HCT116 (cell line): Measurements from ENCODE around the gene GPX7. TPM values are rescaled to one million over a fixed set of nuclear protein-coding genes. Genes with fewer than 3 reads are reported as not detected.

Source experiments
- ATAC-seq: fragments of 200-7000 bp; cut with Tn5 transposase; 2 replicates; pipeline ENCODE4 v1.9.1; 2020; ENCODE audit warnings: mild to moderate bottlenecking, moderate library complexity
- BruUV-seq: library from RNA; stranded (reverse); fragments of 400-500 nt; replicated peaks from 2 replicates; lab custom pipeline; 2021; lab: Mats Ljungman, UMichigan
- CTCF ChIA-PET: fragments of 300-600 bp; sonication (Branson Sonifier 250); formaldehyde crosslinking; loops from one replicate; lab custom pipeline; 2021; ENCODE audit warnings: antibody characterized with exemption; lab: Charles Lee
- POLR2A ChIA-PET: fragments of 300-600, 350-600 bp; sonication (Branson Sonifier 250); formaldehyde crosslinking; loops from one replicate; lab custom pipeline; 2021; ENCODE audit warnings: antibody characterized with exemption; lab: Charles Lee
- RAD21 ChIA-PET, 2 experiments: fragments of 300-600 bp; sonication (Branson Sonifier 250); formaldehyde crosslinking; loops; one replicate each; lab custom pipeline; 2023; ENCODE audit warnings: low total read pairs in 2 of 2; ENCODE audit not compliant: uncharacterized antibody in 2 of 2, unreplicated experiment in 2 of 2, low non-redundant PET in 1 of 2; lab: Charles Lee
- DNase-seq: peaks from one replicate; pipeline ENCODE4 v3.0.0-alpha.2; 2010; ENCODE audit warnings: low read depth, low spot score
- H2AFZ ChIP-seq: fragments of 200-600 bp; shearing (Covaris generic), sonication (generic); 2 replicates; pipeline ENCODE4 v1.6.1; 2017; ENCODE audit warnings: low read depth, mixed run types, mixed read lengths, antibody characterized with exemption, low read length; ENCODE audit not compliant: poor library complexity, severe bottlenecking
- H3K27ac ChIP-seq: 2 replicates; pipeline ENCODE4 v1.5.1; 2012; ENCODE audit warnings: low read depth, low read length
- H3K27me3 ChIP-seq: fragments of 200-600 bp; sonication (generic); 2 replicates; pipeline ENCODE4 v1.6.1; 2016; ENCODE audit warnings: mixed run types, low read length, mixed read lengths; ENCODE audit not compliant: insufficient read depth
- H3K36me3 ChIP-seq, 2 experiments: fragments of 200-500 bp in 1 of 2; fragments of 200-600 bp in 1 of 2; sonication (Bioruptor generic) in 1 of 2; sonication (generic) in 1 of 2; 2 replicates each; pipeline versions ENCODE4 v1.5.1 to v1.6.1; 2014 to 2016; ENCODE audit warnings: low read length in 2 of 2, inconsistent platforms in 1 of 2, mixed read lengths in 1 of 2, mixed run types in 1 of 2; ENCODE audit not compliant: insufficient read depth in 2 of 2, control insufficient read depth in 1 of 2
- H3K4me1 ChIP-seq, 2 experiments: fragments of 200-600 bp in 1 of 2; sonication (generic) in 1 of 2; 2 replicates each; pipeline versions ENCODE4 v1.5.1 to v1.6.1; 2012 to 2017; ENCODE audit warnings: low read length in 2 of 2, inconsistent platforms in 1 of 2, mild to moderate bottlenecking in 1 of 2, mixed read lengths in 1 of 2, mixed run types in 1 of 2, moderate library complexity in 1 of 2; ENCODE audit not compliant: insufficient read depth in 2 of 2, control insufficient read depth in 1 of 2
- H3K4me2 ChIP-seq: fragments of 200-600 bp; sonication (generic); 2 replicates; pipeline ENCODE4 v1.6.1; 2017; ENCODE audit warnings: mixed run types, low read length, mixed read lengths
- H3K4me3 ChIP-seq, 2 experiments: fragments of 200-600 bp in 1 of 2; sonication (generic) in 1 of 2; replicated peaks in 1 of 2; 2 replicates each; pipeline ENCODE4 v1.5.1; 2011 to 2016; ENCODE audit warnings: low read length in 2 of 2, control low read depth in 1 of 2, low read depth in 1 of 2, mild to moderate bottlenecking in 1 of 2, mixed read lengths in 1 of 2, mixed run types in 1 of 2
- H3K79me2 ChIP-seq: fragments of 200-600 bp; sonication (generic); 2 replicates; pipeline ENCODE4 v1.6.1; 2017; ENCODE audit warnings: mild to moderate bottlenecking, mixed run types, low read length, moderate library complexity, mixed read lengths; ENCODE audit not compliant: insufficient read depth
- H3K9ac ChIP-seq: fragments of 200-600 bp; sonication (generic); 2 replicates; pipeline ENCODE4 v1.6.1; 2016; ENCODE audit warnings: low read length, mixed read lengths
- H3K9me2 ChIP-seq: fragments of 200-600 bp; sonication (generic), shearing (Covaris generic); 2 replicates; pipeline ENCODE4 v1.6.1; 2017; ENCODE audit warnings: mixed run types, mild to moderate bottlenecking, moderate library complexity; ENCODE audit not compliant: insufficient read depth
- H3K9me3 ChIP-seq, 2 experiments: fragments of 200-500 bp in 1 of 2; fragments of 200-600 bp in 1 of 2; sonication (Bioruptor generic) in 1 of 2; sonication (generic) in 1 of 2; 2 replicates each; pipeline ENCODE4 v1.6.1; 2014 to 2017; ENCODE audit warnings: low read length in 2 of 2, mixed read lengths in 2 of 2, inconsistent platforms in 1 of 2, low read depth in 1 of 2, mild to moderate bottlenecking in 1 of 2, mixed run types in 1 of 2, moderate library complexity in 1 of 2; ENCODE audit not compliant: control insufficient read depth in 1 of 2, insufficient read depth in 1 of 2
- H4K20me1 ChIP-seq: fragments of 200-600 bp; sonication (generic), shearing (Covaris generic); 2 replicates; pipeline ENCODE4 v1.6.1; 2017; ENCODE audit warnings: mixed run types, mild to moderate bottlenecking, moderate library complexity; ENCODE audit not compliant: insufficient read depth
- CBX3 ChIP-seq: IDR thresholded peaks from 2 replicates; pipeline ENCODE4 v1.6.1; 2012; ENCODE audit warnings: low read depth
- CEBPB ChIP-seq: IDR thresholded peaks from 2 replicates; pipeline ENCODE4 v1.6.1; 2012; ENCODE audit warnings: low read depth
- EGR1 ChIP-seq: IDR thresholded peaks from 2 replicates; pipeline ENCODE4 v1.6.1; 2012; ENCODE audit warnings: low read depth
- EZH2 ChIP-seq: fragments of 200-600 bp; sonication (generic); IDR thresholded peaks from 2 replicates; pipeline ENCODE4 v1.6.1; 2017; ENCODE audit warnings: antibody characterized with exemption, mixed run types
- FOSL1 ChIP-seq: IDR thresholded peaks from 2 replicates; pipeline ENCODE4 v1.6.1; 2012; ENCODE audit warnings: low read depth
- JUND ChIP-seq: IDR thresholded peaks from 2 replicates; pipeline ENCODE4 v1.6.1; 2012
- POLR2AphosphoS5 ChIP-seq: IDR thresholded peaks from 2 replicates; pipeline ENCODE4 v1.6.1; 2011; ENCODE audit warnings: mild to moderate bottlenecking, low read depth, low read length, moderate library complexity
- RAD21 ChIP-seq: IDR thresholded peaks from 2 replicates; pipeline ENCODE4 v1.6.1; 2012; ENCODE audit warnings: low read depth, mild to moderate bottlenecking
- SP1 ChIP-seq: IDR thresholded peaks from 2 replicates; pipeline ENCODE4 v1.6.1; 2012; ENCODE audit warnings: low read depth
- SRF ChIP-seq: IDR thresholded peaks from 2 replicates; pipeline ENCODE4 v1.6.1; 2012; ENCODE audit warnings: low read depth
- TCF7L2 ChIP-seq: IDR thresholded peaks from 2 replicates; pipeline ENCODE4 v1.7.0; 2011; ENCODE audit warnings: borderline replicate concordance, inconsistent platforms; ENCODE audit not compliant: insufficient read depth, insufficient read length; ENCODE audit errors: extremely low read depth
- YY1 ChIP-seq: IDR thresholded peaks from 2 replicates; pipeline ENCODE4 v1.6.1; 2011; ENCODE audit warnings: low read length, low read depth, moderate library complexity, mild to moderate bottlenecking; ENCODE audit not compliant: insufficient replicate concordance; ENCODE audit errors: extremely low read depth
- intact Hi-C: fragments of 100-400 bp; cut with micrococcal nuclease; formaldehyde crosslinking; loops from 2 replicates; pipeline ENCODE4 v1.10.0; 2022
- total RNA-seq: library from RNA; stranded (reverse); gene quantifications from one replicate; pipeline ENCODE4 v1.2.1, GENCODE V29; 2021; ENCODE audit not compliant: unreplicated experiment
- TF ChIP-seq, protein P1 (sequence below): IDR thresholded peaks from 2 replicates; pipeline ENCODE4 v1.6.1; 2011; ENCODE audit warnings: mild to moderate bottlenecking, low read length, moderate library complexity; ENCODE audit not compliant: insufficient replicate concordance; ENCODE audit errors: extremely low read depth
- TF ChIP-seq, protein P2 (sequence below): IDR thresholded peaks from 2 replicates; pipeline ENCODE4 v1.6.1; 2012
- TF ChIP-seq, protein P3 (sequence below), 3 experiments: fragments of 200-600 bp in 1 of 3; sonication (generic) in 1 of 3; IDR thresholded peaks in 2 of 3; conservative IDR thresholded peaks in 1 of 3; 2 replicates each; pipeline ENCODE4 v1.5.1; 2012 to 2017; ENCODE audit warnings: low read depth in 2 of 3, low read length in 2 of 3, antibody characterized with exemption in 1 of 3, borderline replicate concordance in 1 of 3, control low read depth in 1 of 3, mild to moderate bottlenecking in 1 of 3, mixed read lengths in 1 of 3, mixed run types in 1 of 3, moderate library complexity in 1 of 3; ENCODE audit not compliant: insufficient read depth in 1 of 3
- TF ChIP-seq, protein P4 (sequence below): IDR thresholded peaks from 2 replicates; pipeline ENCODE4 v1.6.1; 2012

Gene GPX7
- total RNA-seq, 1 experiment from 2014 or later, result not detected

DNA sequence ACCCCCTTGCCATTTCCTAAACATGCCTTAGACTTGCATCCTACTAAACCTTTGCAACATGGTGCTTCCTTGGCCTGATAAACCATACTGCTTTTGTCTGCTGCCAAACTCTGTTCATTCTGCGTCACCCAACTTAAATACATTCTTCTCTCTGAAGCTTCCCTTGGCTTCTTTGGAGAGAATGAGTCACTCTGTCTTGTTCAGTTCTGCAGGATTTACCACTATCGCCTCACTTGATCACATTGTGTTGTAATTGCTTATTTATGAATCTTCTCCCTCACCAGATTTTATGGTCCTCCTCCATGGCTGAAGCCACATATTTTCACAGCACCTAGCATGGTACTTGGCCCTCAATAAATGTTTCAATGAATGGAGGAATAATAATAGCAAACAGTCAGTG, 27.6 kb upstream of the GPX7 start:
- CTCF ChIA-PET, result no interaction called here
- Histone ChIP-seq H3K36me3 (no peaks in the 10 kb centered on the region), H3K9me2 (no peaks in the 10 kb centered on the region), H2AFZ (peak overlapping the region; percentile 50), H3K9me3 (no peaks in the 10 kb centered on the region), H4K20me1 (no peaks in the 10 kb centered on the region), H3K27me3 (no peaks in the 10 kb centered on the region), H3K79me2 (no peaks in the 10 kb centered on the region), H3K27ac (no peak overlapping the region), H3K4me3 (no peak overlapping the region), H3K9ac (no peak overlapping the region), H3K4me2 (peak overlapping the region; percentile 53), H3K4me1 (peaks cover 5 to 15% of the 10 kb centered on the region in 2 experiments; a peak in 3 of 4 replicates)
- intact Hi-C loops, result no loop called here
- peak; percentile 86 for ATAC-seq
- no TSS peak for BruUV-seq
- DNase-seq, result peak; percentile 76
- RAD21 ChIA-PET, result no interaction called here
- 0 out of 2 replicates have a peak, but pooled peaks have one; percentile 59 for TF ChIP-seq SRF
- TF ChIP-seq, protein P1, sequence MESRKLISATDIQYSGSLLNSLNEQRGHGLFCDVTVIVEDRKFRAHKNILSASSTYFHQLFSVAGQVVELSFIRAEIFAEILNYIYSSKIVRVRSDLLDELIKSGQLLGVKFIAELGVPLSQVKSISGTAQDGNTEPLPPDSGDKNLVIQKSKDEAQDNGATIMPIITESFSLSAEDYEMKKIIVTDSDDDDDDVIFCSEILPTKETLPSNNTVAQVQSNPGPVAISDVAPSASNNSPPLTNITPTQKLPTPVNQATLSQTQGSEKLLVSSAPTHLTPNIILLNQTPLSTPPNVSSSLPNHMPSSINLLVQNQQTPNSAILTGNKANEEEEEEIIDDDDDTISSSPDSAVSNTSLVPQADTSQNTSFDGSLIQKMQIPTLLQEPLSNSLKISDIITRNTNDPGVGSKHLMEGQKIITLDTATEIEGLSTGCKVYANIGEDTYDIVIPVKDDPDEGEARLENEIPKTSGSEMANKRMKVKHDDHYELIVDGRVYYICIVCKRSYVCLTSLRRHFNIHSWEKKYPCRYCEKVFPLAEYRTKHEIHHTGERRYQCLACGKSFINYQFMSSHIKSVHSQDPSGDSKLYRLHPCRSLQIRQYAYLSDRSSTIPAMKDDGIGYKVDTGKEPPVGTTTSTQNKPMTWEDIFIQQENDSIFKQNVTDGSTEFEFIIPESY, result no peak
- peak; percentile 92 for TF ChIP-seq JUND
- TF ChIP-seq, protein P2, sequence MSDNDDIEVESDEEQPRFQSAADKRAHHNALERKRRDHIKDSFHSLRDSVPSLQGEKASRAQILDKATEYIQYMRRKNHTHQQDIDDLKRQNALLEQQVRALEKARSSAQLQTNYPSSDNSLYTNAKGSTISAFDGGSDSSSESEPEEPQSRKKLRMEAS, result peak; percentile 43; the same call in 1 of the 2 replicates
- TF ChIP-seq FOSL1, result peak; percentile 93
- 0 out of 2 replicates have a peak, but pooled peaks have one; percentile 13 for TF ChIP-seq RAD21
- peak; percentile 73 for TF ChIP-seq CEBPB
- TF ChIP-seq EZH2, result no peak
- TF ChIP-seq, protein P3, sequence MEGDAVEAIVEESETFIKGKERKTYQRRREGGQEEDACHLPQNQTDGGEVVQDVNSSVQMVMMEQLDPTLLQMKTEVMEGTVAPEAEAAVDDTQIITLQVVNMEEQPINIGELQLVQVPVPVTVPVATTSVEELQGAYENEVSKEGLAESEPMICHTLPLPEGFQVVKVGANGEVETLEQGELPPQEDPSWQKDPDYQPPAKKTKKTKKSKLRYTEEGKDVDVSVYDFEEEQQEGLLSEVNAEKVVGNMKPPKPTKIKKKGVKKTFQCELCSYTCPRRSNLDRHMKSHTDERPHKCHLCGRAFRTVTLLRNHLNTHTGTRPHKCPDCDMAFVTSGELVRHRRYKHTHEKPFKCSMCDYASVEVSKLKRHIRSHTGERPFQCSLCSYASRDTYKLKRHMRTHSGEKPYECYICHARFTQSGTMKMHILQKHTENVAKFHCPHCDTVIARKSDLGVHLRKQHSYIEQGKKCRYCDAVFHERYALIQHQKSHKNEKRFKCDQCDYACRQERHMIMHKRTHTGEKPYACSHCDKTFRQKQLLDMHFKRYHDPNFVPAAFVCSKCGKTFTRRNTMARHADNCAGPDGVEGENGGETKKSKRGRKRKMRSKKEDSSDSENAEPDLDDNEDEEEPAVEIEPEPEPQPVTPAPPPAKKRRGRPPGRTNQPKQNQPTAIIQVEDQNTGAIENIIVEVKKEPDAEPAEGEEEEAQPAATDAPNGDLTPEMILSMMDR (IDR thresholded peaks at IDR 0.05 in 2 of 3, conservative IDR thresholded peaks at IDR 0.05 in 1 of 3; ENCODE audit: borderline replicate concordance in 1 of 3, insufficient read depth in 1 of 3, low read depth in 2 of 3, low read length in 2 of 3), result no peak
- TF ChIP-seq YY1, result no peak
- TF ChIP-seq, protein P4, sequence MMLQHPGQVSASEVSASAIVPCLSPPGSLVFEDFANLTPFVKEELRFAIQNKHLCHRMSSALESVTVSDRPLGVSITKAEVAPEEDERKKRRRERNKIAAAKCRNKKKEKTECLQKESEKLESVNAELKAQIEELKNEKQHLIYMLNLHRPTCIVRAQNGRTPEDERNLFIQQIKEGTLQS, result peak; percentile 49; the same call in 1 of the 2 replicates
- TF ChIP-seq SP1, result peak; percentile 83
- peak; percentile 68 for TF ChIP-seq TCF7L2
- peak; percentile 26; the same call in 1 of the 2 replicates for TF ChIP-seq EGR1
- TF ChIP-seq POLR2AphosphoS5, result peak; percentile 20; the same call in 1 of the 2 replicates
- peak; percentile 90 for TF ChIP-seq CBX3
- POLR2A ChIA-PET, result interaction anchor here (1.2 to 1.7 kb wide), 2 partner anchors 17 to 21 kb away, joined by 3 to 4 read pairs; no protein-coding TSS in a partner anchor
